ENCODE results near the gene DUSP16. TPM values are rescaled to one million over a fixed set of nuclear protein-coding genes. Genes with fewer than 3 reads are reported as not detected.

The DUSP16 gene
- total RNA-seq, 4 donors from 2014 or later, result 7.5 to 21.4 (median 14.6) TPM

DNA sequence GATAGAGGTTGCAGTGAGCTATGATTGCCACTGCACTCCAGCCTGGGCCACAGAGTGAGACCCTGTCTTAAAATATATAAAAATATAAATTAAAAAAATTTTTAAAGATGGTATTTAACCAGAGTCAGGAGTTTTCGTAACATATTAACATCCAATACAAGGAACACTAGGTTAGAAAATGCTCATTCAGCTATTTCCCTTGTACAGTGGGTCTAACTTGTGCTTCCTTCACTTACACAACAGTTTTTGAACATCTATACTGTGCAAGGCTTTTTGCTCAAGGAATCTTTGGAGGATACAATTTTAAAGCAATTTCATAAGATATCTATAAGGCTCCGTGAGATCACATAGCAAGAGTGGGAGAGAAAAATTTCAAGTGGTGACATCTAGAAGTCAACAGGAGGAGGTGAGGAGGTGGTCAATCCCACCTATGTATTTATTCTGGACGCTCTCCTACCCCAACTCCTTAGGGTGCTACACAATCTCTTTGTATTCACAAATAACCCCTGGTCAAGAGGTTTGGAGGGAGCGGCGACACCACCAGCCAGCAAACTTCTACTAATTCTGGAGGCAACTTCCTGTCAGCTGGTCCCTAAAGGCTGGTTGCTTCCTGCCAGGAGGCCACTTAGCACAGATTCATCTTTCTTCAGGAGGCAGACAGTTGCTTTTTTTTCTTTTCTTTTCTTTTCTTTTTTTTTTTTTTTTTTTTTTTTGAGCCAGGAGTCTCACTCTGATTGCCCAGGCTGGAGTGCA lies 22.2 kb downstream of the DUSP16 start:
- TF ChIP-seq, protein P1, sequence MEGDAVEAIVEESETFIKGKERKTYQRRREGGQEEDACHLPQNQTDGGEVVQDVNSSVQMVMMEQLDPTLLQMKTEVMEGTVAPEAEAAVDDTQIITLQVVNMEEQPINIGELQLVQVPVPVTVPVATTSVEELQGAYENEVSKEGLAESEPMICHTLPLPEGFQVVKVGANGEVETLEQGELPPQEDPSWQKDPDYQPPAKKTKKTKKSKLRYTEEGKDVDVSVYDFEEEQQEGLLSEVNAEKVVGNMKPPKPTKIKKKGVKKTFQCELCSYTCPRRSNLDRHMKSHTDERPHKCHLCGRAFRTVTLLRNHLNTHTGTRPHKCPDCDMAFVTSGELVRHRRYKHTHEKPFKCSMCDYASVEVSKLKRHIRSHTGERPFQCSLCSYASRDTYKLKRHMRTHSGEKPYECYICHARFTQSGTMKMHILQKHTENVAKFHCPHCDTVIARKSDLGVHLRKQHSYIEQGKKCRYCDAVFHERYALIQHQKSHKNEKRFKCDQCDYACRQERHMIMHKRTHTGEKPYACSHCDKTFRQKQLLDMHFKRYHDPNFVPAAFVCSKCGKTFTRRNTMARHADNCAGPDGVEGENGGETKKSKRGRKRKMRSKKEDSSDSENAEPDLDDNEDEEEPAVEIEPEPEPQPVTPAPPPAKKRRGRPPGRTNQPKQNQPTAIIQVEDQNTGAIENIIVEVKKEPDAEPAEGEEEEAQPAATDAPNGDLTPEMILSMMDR (IDR thresholded peaks at IDR 0.05; ENCODE audit: low read depth), result no peak

DNA sequence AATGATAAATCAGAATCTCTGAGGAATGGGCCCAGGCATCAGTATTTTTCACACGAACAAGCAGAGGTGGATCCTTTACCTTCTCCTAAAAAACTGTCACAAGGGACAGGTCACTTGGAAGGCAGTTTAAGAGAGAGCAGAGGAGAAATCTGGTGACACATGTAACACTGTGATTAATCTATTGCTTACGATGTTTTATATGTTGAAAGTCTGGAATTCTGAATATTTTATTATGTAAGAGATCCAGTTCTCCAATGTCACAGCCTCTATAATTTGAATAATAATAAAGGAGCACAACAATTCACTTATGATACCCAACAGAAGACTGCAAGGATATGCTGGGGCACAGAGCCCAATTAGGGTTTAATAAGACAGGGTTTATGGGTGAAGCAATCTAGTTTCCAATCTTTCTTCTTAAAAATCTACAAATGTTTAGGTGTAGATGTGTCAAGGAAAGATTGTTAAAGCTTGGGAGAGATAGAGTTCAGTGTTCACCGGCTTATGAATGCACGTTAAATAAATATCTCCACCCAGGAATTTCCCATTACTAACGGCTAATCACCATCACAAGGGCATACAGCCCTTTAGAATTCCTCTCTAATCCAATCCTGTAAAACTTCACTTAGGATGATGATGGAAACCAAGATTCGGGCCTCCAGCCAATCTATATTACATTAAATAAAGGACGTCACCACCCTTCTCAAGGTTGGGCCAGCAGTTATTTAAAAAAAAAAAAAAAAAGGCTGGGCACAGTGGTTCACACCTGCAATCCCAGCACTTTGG lies 23.4 kb downstream of the DUSP16 start:
- TF ChIP-seq, protein P1 (IDR thresholded peaks at IDR 0.05; ENCODE audit: low read depth), result no peak

DNA sequence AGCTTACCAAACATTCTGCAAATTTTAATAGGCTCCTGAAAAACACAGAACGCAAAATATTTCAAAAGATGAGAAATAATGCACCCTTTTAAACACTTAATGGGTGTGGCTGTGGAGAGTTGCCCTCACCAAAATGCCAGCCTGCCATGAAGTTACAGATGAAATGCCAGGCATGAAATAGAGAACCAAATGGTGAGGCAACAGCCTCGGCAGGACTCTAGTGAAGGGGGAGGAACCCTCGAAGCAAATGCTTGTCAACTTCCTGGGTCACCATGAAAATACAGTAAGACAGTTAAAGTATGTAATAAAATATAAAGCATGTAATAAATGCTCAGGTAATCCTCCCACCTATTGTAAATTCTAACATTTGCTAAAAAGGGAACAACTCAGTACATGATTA lies 24.1 kb downstream of the DUSP16 start:
- TF ChIP-seq, protein P1 (IDR thresholded peaks at IDR 0.05; ENCODE audit: low read depth), result no peak

DNA sequence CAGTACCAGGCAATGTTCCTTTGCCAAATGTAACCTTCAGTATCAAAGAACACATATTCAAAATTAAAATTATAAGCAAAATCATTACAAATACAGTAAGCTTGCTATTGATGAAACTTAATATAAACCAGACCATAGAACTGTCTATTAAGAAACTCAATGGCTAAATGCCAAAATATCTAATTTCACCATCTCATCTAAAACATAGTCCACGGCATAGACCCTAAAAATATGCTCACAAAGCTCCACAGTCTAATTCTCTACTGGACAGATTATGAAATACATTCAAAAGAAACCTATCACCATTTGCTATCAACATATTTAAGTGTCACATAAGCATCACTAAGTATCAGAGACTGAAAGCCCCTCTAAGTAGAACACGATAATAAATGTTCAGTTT lies 25.2 kb downstream of the DUSP16 start:
- TF ChIP-seq, protein P1 (IDR thresholded peaks at IDR 0.05; ENCODE audit: low read depth), result no peak

DNA sequence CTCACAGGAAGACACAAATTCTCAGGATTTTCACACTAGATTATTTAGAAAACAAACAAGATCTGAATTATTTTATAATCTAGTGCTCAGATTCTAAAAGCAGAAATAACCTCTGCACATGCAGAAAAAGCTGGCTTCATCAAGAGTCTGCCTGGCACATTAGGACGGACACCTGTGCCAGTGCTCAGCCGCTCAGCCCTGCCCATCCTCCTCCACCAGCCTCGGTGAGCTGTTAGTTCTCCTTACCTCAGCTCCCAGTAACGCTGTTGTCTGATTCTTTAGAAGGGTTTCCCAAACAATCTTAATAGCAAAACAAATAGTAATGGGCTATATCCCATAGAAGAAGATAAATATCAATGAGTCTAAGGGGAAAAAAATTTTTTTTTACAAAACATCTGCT lies 27.7 kb downstream of the DUSP16 start:
- TF ChIP-seq, protein P1 (IDR thresholded peaks at IDR 0.05; ENCODE audit: low read depth), result no peak

DNA sequence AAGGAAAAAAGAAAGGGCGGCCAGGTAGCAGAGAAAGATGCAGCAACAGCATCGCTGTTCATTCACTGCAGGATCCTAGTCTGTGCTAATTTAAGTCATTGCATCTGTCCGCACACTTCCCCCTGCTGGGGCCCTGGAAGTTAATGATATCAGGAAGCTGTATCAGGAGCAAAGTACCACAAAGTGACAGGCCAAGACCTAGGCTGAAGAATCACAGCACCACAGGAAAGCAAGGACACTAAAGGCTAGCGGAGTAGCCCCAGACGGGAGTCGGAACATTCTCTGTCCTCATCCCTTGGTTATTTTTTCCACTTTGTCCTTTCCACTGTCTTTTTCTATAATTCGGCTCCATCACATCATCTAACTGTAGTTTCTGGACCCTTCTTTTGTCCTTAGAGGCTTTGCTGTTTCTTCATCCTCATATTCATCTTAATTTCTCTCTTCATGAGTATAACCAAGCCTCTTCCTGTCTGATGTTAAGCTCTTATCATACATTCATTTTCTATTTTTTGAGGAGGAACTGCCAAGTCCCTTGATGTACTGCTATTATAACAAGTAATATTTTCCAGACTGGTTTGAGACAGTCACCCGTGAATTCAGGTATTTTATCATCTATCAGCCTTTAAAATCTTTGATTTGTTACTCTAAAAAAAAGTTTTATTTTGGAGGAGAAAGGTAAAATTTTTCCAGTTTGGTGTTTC lies 28.3 kb downstream of the DUSP16 start:
- TF ChIP-seq, protein P1 (IDR thresholded peaks at IDR 0.05; ENCODE audit: low read depth), result no peak
